H1 (cell line): Measurements from ENCODE around the gene PDE4B. TPM values are rescaled to one million over a fixed set of nuclear protein-coding genes. Genes with fewer than 3 reads are reported as not detected.

Source experiments
- CTCF ChIA-PET: fragments of 300-600 bp; sonication (Branson Sonifier 250); formaldehyde crosslinking; loops from one replicate; lab custom pipeline; 2021; ENCODE audit not compliant: partially characterized antibody; lab: Charles Lee
- POLR2A ChIA-PET: fragments of 300-600 bp; sonication (Branson Sonifier 250); formaldehyde crosslinking; loops from one replicate; lab custom pipeline; 2021; ENCODE audit warnings: inconsistent platforms; ENCODE audit not compliant: partially characterized antibody; lab: Charles Lee
- DNase-seq, 2 experiments: peaks; one replicate each; pipeline versions ENCODE4 v3.0.0 to v3.0.0-alpha.2; 2010 to 2022; ENCODE audit warnings: low spot score in 2 of 2, low read depth in 1 of 2, mixed read lengths in 1 of 2
- FAIRE-seq: peaks from 2 replicates; lab custom pipeline; 2011; peaks lifted over from hg19 to GRCh38; lab: Jason Lieb, UNC
- H2AFZ ChIP-seq: 2 replicates; pipeline ENCODE4 v1.8.1; 2012; ENCODE audit warnings: low read length, inconsistent platforms
- H2AK5ac ChIP-seq: 2 replicates; pipeline ENCODE4 v1.6.1; 2013; ENCODE audit warnings: low read depth, low read length
- H2BK120ac ChIP-seq: replicated peaks from 2 replicates; pipeline ENCODE3; 2013; ENCODE audit warnings: low read depth, low read length, inconsistent platforms
- H2BK12ac ChIP-seq: 2 replicates; pipeline ENCODE4 v1.6.1; 2013; ENCODE audit warnings: low read depth, low read length
- H2BK15ac ChIP-seq: 2 replicates; pipeline ENCODE4 v1.6.1; 2013; ENCODE audit warnings: low read length
- H2BK20ac ChIP-seq: 2 replicates; pipeline ENCODE4 v1.6.1; 2013; ENCODE audit warnings: low read length
- H2BK5ac ChIP-seq: 2 replicates; pipeline ENCODE4 v1.6.1; 2013; ENCODE audit warnings: low read depth, low read length
- H3K14ac ChIP-seq: 2 replicates; pipeline ENCODE4 v1.6.1; 2013; ENCODE audit warnings: inconsistent platforms; ENCODE audit not compliant: insufficient read length
- H3K18ac ChIP-seq: 2 replicates; pipeline ENCODE4 v1.6.1; 2013; ENCODE audit warnings: low read length; ENCODE audit errors: extremely low read depth
- H3K23ac ChIP-seq: 2 replicates; pipeline ENCODE4 v1.6.1; 2013; ENCODE audit warnings: inconsistent platforms; ENCODE audit not compliant: insufficient read length
- H3K23me2 ChIP-seq: 2 replicates; pipeline ENCODE4 v1.6.1; 2013; ENCODE audit warnings: low read depth, low read length
- H3K27ac ChIP-seq: 2 replicates; pipeline ENCODE4 v1.6.1; 2011; ENCODE audit warnings: low read depth, low read length, inconsistent platforms
- H3K27me3 ChIP-seq, 4 experiments: replicated peaks in 1 of 4; 1 replicate in 1 of 4; 2 replicates in 3 of 4; pipeline versions ENCODE4 v1.6.1 to v1.8.1; 2011 to 2013; ENCODE audit warnings: low read length in 3 of 4, mild to moderate bottlenecking in 3 of 4, inconsistent platforms in 2 of 4, mixed read lengths in 2 of 4, moderate library complexity in 1 of 4; ENCODE audit not compliant: control insufficient read depth in 3 of 4, insufficient read depth in 3 of 4; ENCODE audit errors: extremely low read depth in 1 of 4
- H3K36me3 ChIP-seq, 4 experiments: 2 replicates each; pipeline versions ENCODE4 v1.6.1 to v1.8.1; 2011 to 2013; ENCODE audit warnings: mild to moderate bottlenecking in 4 of 4, low read length in 3 of 4, moderate library complexity in 2 of 4, control low read depth in 1 of 4, inconsistent platforms in 1 of 4; ENCODE audit not compliant: insufficient read depth in 4 of 4, control insufficient read depth in 2 of 4
- H3K4ac ChIP-seq: replicated peaks from 2 replicates; pipeline ENCODE3; 2013; ENCODE audit warnings: low read length, low read depth, mixed read lengths, inconsistent platforms; ENCODE audit not compliant: insufficient read length
- H3K4me1 ChIP-seq, 4 experiments: replicated peaks in 1 of 4; 1 replicate in 1 of 4; 2 replicates in 3 of 4; pipeline versions ENCODE4 v1.6.1 to v1.8.1; 2011 to 2013; ENCODE audit warnings: low read length in 3 of 4, inconsistent platforms in 2 of 4, mixed read lengths in 1 of 4; ENCODE audit not compliant: insufficient read depth in 4 of 4, control insufficient read depth in 3 of 4
- H3K4me2 ChIP-seq, 2 experiments: 2 replicates each; pipeline versions ENCODE4 v1.6.1 to v1.8.1; 2011 to 2013; ENCODE audit warnings: low read depth in 2 of 2, low read length in 2 of 2, control low read depth in 1 of 2, inconsistent platforms in 1 of 2, mild to moderate bottlenecking in 1 of 2; ENCODE audit not compliant: insufficient read depth in 1 of 2
- H3K4me3 ChIP-seq, 4 experiments: fragments of 200-600, 300-600 bp in 1 of 4; sonication (generic), shearing (Covaris generic), sonication (Bioruptor Twin) in 1 of 4; 2 replicates each; pipeline versions ENCODE4 v1.5.1 to v1.8.1; 2011 to 2016; ENCODE audit warnings: low read length in 4 of 4, low read depth in 3 of 4, control low read depth in 2 of 4, inconsistent platforms in 2 of 4, mild to moderate bottlenecking in 2 of 4, mixed read lengths in 1 of 4, moderate library complexity in 1 of 4; ENCODE audit not compliant: insufficient read depth in 2 of 4; ENCODE audit errors: extremely low read depth in 1 of 4
- H3K56ac ChIP-seq: replicated peaks from 2 replicates; pipeline ENCODE3; 2013; ENCODE audit warnings: low read depth, mild to moderate bottlenecking, mixed read lengths, low read length, inconsistent platforms; ENCODE audit not compliant: insufficient read length
- H3K79me1 ChIP-seq: 2 replicates; pipeline ENCODE4 v1.6.1; 2013; ENCODE audit warnings: low read depth, low read length, control low read depth
- H3K79me2 ChIP-seq, 2 experiments: 2 replicates each; pipeline versions ENCODE4 v1.6.1 to v1.8.1; 2012 to 2013; ENCODE audit warnings: low read length in 2 of 2, mild to moderate bottlenecking in 2 of 2, inconsistent platforms in 1 of 2; ENCODE audit not compliant: insufficient read depth in 2 of 2, control insufficient read depth in 1 of 2
- H3K9ac ChIP-seq, 4 experiments: replicated peaks in 1 of 4; 1 replicate in 1 of 4; 2 replicates in 3 of 4; pipeline versions ENCODE4 v1.6.1 to v1.8.1; 2011 to 2013; ENCODE audit warnings: low read depth in 3 of 4, low read length in 3 of 4, control low read depth in 2 of 4, mild to moderate bottlenecking in 2 of 4, moderate library complexity in 2 of 4, inconsistent platforms in 1 of 4; ENCODE audit errors: extremely low read depth in 1 of 4
- H3K9me3 ChIP-seq, 2 experiments: 2 replicates each; pipeline versions ENCODE4 v1.6.1 to v1.8.1; 2012 to 2013; ENCODE audit warnings: mild to moderate bottlenecking in 2 of 2, moderate library complexity in 2 of 2, control low read depth in 1 of 2, inconsistent platforms in 1 of 2, low read depth in 1 of 2, low read length in 1 of 2, mixed read lengths in 1 of 2; ENCODE audit not compliant: insufficient read depth in 2 of 2
- H4K20me1 ChIP-seq, 2 experiments: replicated peaks in 1 of 2; 2 replicates each; pipeline versions ENCODE3 to v1.8.1; 2011 to 2013; ENCODE audit warnings: inconsistent platforms in 2 of 2, low read length in 2 of 2, mild to moderate bottlenecking in 1 of 2; ENCODE audit not compliant: insufficient read depth in 2 of 2, control insufficient read depth in 1 of 2
- H4K5ac ChIP-seq: 2 replicates; pipeline ENCODE4 v1.6.1; 2013; ENCODE audit warnings: low read length, low read depth, mixed read lengths, inconsistent platforms; ENCODE audit not compliant: insufficient read length
- H4K8ac ChIP-seq: 2 replicates; pipeline ENCODE4 v1.8.0; 2013; ENCODE audit warnings: mild to moderate bottlenecking, moderate library complexity, low read length, inconsistent platforms; ENCODE audit not compliant: insufficient read depth; ENCODE audit errors: extremely low read depth
- H4K91ac ChIP-seq: replicated peaks from 2 replicates; pipeline ENCODE3; 2013; ENCODE audit warnings: low read length, mixed read lengths, inconsistent platforms; ENCODE audit not compliant: insufficient read length
- BCL11A ChIP-seq, 2 experiments: IDR thresholded peaks; one replicate each; pipeline ENCODE4 v1.6.1; 2011; ENCODE audit warnings: low read depth in 2 of 2, low read length in 2 of 2, mild to moderate bottlenecking in 2 of 2
- EP300 ChIP-seq, 2 experiments: IDR thresholded peaks; 1 replicate in 1 of 2; 2 replicates in 1 of 2; pipeline ENCODE4 v1.6.1; 2011 to 2012; ENCODE audit warnings: low read depth in 2 of 2, low read length in 2 of 2, mild to moderate bottlenecking in 2 of 2, borderline replicate concordance in 1 of 2, inconsistent platforms in 1 of 2, moderate library complexity in 1 of 2
- KDM1A ChIP-seq: fragments of 200-600, 300-600 bp; sonication (generic); IDR thresholded peaks from 2 replicates; pipeline ENCODE4 v1.7.1; 2016; ENCODE audit warnings: mild to moderate bottlenecking, low read length, borderline replicate concordance
- NANOG ChIP-seq: IDR thresholded peaks from 2 replicates; pipeline ENCODE4 v1.6.1; 2011; ENCODE audit warnings: low read length, low read depth, mild to moderate bottlenecking, inconsistent platforms; ENCODE audit not compliant: insufficient read depth, poor library complexity, severe bottlenecking
- RAD21 ChIP-seq, 2 experiments: IDR thresholded peaks in 1 of 2; conservative IDR thresholded peaks in 1 of 2; 2 replicates each; pipeline ENCODE4 v1.6.1; 2011; ENCODE audit warnings: low read depth in 2 of 2, low read length in 2 of 2, improper control_type of control experiment in 1 of 2, inconsistent platforms in 1 of 2, mild to moderate bottlenecking in 1 of 2, moderate library complexity in 1 of 2
- RFX5 ChIP-seq: IDR thresholded peaks from 2 replicates; pipeline ENCODE4 v1.6.1; 2011; ENCODE audit warnings: low read depth, low read length, improper control_type of control experiment, borderline replicate concordance
- SP4 ChIP-seq: IDR thresholded peaks from 2 replicates; pipeline ENCODE4 v1.6.1; 2012; ENCODE audit warnings: low read length, inconsistent platforms
- TAF1 ChIP-seq: IDR thresholded peaks from 2 replicates; pipeline ENCODE4 v1.6.1; 2011; ENCODE audit warnings: mild to moderate bottlenecking, low read depth, low read length
- TAF7 ChIP-seq: optimal IDR thresholded peaks from 2 replicates; pipeline ENCODE3; 2011; ENCODE audit warnings: low read depth, mild to moderate bottlenecking, inconsistent platforms, low read length, moderate library complexity, borderline replicate concordance
- YY1 ChIP-seq: IDR thresholded peaks from 2 replicates; pipeline ENCODE4 v1.6.1; 2011; ENCODE audit warnings: low read depth, mild to moderate bottlenecking, low read length
- WGBS, 2 experiments: shearing (Covaris generic) in 1 of 2; methylation state at CpG; one replicate each; pipeline versions ENCODE4 v1.1.6 to v1.1.7; 2013 to 2015; ENCODE audit warnings: low lambda C conversion rate in 2 of 2, mixed read lengths in 2 of 2, inconsistent platforms in 1 of 2, low coverage in 1 of 2, missing lambda C conversion rate in 1 of 2; ENCODE audit not compliant: insufficient replicate concordance in 2 of 2, insufficient coverage in 1 of 2, insufficient read length in 1 of 2; ENCODE audit errors: extremely low coverage in 1 of 2, missing lambda C conversion rate in 1 of 2; 5-methylcytosine and 5-hydroxymethylcytosine counted together
- polyA plus RNA-seq, 7 experiments: library from polyadenylated mRNA; depleted of rRNA in 3 of 7; stranded (reverse) in 5 of 7; unstranded in 2 of 7; fragments of >200 nt in 5 of 7; fragments of 200-250 nt in 2 of 7; gene quantifications; 1 replicate in 5 of 7; 2 replicates in 1 of 7; 4 replicates in 1 of 7; pipeline versions ENCODE4 v1.2.1 to v1.2.3, GENCODE V29; 2011 to 2013; ENCODE audit warnings: missing spikeins in 2 of 7, mixed read lengths in 2 of 7
- total RNA-seq: library from RNA; stranded (reverse); fragmentation: NEBNext Ultra II Directional; extraction: Animal tissue kit (Norgen Biotek cat#: 25700); gene quantifications from 2 replicates; pipeline ENCODE4 v1.2.1, GENCODE V29; 2021
- TF ChIP-seq, protein P1 (sequence below): IDR thresholded peaks from 2 replicates; pipeline ENCODE4 v1.6.1; 2012; ENCODE audit warnings: low read length, inconsistent platforms

Gene PDE4B
- total and polyA plus RNA-seq, 2 of the 8 experiments (the other 6 are each of a cell fraction or from before 2014, with no cell fraction given) = 5.0 to 15.1 TPM

DNA sequence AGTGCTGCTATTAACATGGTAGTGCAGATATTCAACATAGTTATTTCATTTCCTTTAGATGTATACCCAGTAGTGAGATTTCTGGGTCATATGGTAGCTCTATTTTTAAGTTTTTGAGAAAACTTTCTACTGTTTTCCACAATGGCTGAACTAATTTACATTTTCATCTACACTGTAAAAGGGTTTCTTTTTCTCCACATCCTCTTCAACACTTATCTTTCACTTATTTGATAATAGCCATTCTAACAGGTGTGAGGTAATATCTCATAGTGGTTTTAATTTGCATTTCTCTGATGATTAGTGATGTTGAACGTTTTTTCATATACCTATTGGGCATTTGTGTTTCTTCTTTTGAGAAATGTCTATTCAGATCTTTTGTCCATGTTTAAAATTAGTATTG is 149.8 kb downstream of the PDE4B start:
- 47% methylated on average over 1 of the region's 1 CpG; no CpG with 5 or more reads in 1 of the 2 experiments for WGBS, 2 experiments
- H4K20me1 ChIP-seq = no peaks in the 10 kb centered on the region
- CTCF ChIA-PET = no interaction called here
- no peaks in the 10 kb centered on the region for H3K23me2 ChIP-seq
- H4K8ac ChIP-seq = no peak overlapping the region
- POLR2A ChIA-PET = interaction anchor here (1.0 kb wide), 1 partner anchor 10 kb away, joined by 3 read pairs; no protein-coding TSS in a partner anchor
- H2BK120ac ChIP-seq = no peak overlapping the region
- no peak overlapping the region for H2BK20ac ChIP-seq
- H3K27ac ChIP-seq = no peak overlapping the region
- DNase-seq = no peak
- H3K4ac ChIP-seq = no peak overlapping the region
- H2AFZ ChIP-seq = no peak overlapping the region
- no peak overlapping the region for H3K9ac ChIP-seq
- no peak overlapping the region for H3K23ac ChIP-seq
- H3K9me3 ChIP-seq = no peaks in the 10 kb centered on the region
- H3K4me1 ChIP-seq = no peaks in the 10 kb centered on the region
- H3K18ac ChIP-seq = no peak overlapping the region
- H3K4me3 ChIP-seq = no peak overlapping the region
- no peaks in the 10 kb centered on the region for H3K36me3 ChIP-seq
- H4K5ac ChIP-seq = no peak overlapping the region
- no peak overlapping the region for H2AK5ac ChIP-seq
- FAIRE-seq = no peak
- no peaks in the 10 kb centered on the region for H3K27me3 ChIP-seq
- H3K14ac ChIP-seq = no peak overlapping the region
- no peak overlapping the region for H2BK15ac ChIP-seq
- no peak overlapping the region for H3K4me2 ChIP-seq
- H4K91ac ChIP-seq = no peak overlapping the region
- H2BK12ac ChIP-seq = no peak overlapping the region
- no peaks in the 10 kb centered on the region for H3K79me1 ChIP-seq
- H3K56ac ChIP-seq = no peak overlapping the region
- H2BK5ac ChIP-seq = no peak overlapping the region
- no peaks in the 10 kb centered on the region for H3K79me2 ChIP-seq
- TF ChIP-seq KDM1A (no peak), NANOG (no peak), SP4 (no peak), RFX5 (no peak), BCL11A (IDR thresholded peaks at IDR 0.05; ENCODE audit: low read depth in 2 of 2, low read length in 2 of 2) (no peak), YY1 (no peak), TAF1 (no peak), EP300 (IDR thresholded peaks at IDR 0.05; ENCODE audit: borderline replicate concordance in 1 of 2, low read depth in 2 of 2, low read length in 2 of 2) (no peak), RAD21 (IDR thresholded peaks at IDR 0.05 in 1 of 2, conservative IDR thresholded peaks at IDR 0.05 in 1 of 2; ENCODE audit: low read depth in 2 of 2, low read length in 2 of 2) (no peak), TAF7 (no peak)
- TF ChIP-seq, protein P1, sequence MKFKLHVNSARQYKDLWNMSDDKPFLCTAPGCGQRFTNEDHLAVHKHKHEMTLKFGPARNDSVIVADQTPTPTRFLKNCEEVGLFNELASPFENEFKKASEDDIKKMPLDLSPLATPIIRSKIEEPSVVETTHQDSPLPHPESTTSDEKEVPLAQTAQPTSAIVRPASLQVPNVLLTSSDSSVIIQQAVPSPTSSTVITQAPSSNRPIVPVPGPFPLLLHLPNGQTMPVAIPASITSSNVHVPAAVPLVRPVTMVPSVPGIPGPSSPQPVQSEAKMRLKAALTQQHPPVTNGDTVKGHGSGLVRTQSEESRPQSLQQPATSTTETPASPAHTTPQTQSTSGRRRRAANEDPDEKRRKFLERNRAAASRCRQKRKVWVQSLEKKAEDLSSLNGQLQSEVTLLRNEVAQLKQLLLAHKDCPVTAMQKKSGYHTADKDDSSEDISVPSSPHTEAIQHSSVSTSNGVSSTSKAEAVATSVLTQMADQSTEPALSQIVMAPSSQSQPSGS = no peak
